Suprapubic skin (tissue), 4 donors: ENCODE data around the gene DNAH14. TPM values are rescaled to one million over a fixed set of nuclear protein-coding genes. Genes with fewer than 3 reads are reported as not detected.
"Not testable (repeated sequence)": the region's sequence is repeated elsewhere in the genome, so short reads cannot be mapped to it uniquely, and the experiment has no call there.

ENCODE experiments used
- DNase-seq, 2 donors: peaks; one replicate each; pipeline ENCODE4 v3.0.0-alpha.2; 2019; ENCODE audit warnings: low spot score in 2 of 2
- H3K27ac ChIP-seq: fragments of 200-600 bp; sonication (generic); one replicate; pipeline ENCODE4 v1.5.1; 2019
- H3K27me3 ChIP-seq: fragments of 200-600 bp; sonication (generic); one replicate; pipeline ENCODE4 v1.5.1; 2019
- H3K36me3 ChIP-seq: fragments of 200-600 bp; sonication (generic); one replicate; pipeline ENCODE4 v1.5.1; 2019
- H3K4me1 ChIP-seq: fragments of 200-600 bp; sonication (generic); one replicate; pipeline ENCODE4 v1.5.1; 2019
- H3K4me3 ChIP-seq: fragments of 200-600 bp; sonication (generic); one replicate; pipeline ENCODE4 v1.5.1; 2019; ENCODE audit warnings: mild to moderate bottlenecking
- H3K9me3 ChIP-seq: fragments of 200-600 bp; sonication (generic); one replicate; pipeline ENCODE4 v1.5.1; 2019
- EP300 ChIP-seq: sonication (generic); formaldehyde crosslinking; IDR thresholded peaks from one replicate; pipeline ENCODE4 v1.6.1; 2017; ENCODE audit warnings: antibody characterized with exemption
- POLR2A ChIP-seq, 2 donors: fragments of 450-650 bp; IDR thresholded peaks; one replicate each; pipeline ENCODE4 v1.6.1; 2017; ENCODE audit warnings: antibody characterized with exemption in 2 of 2, mild to moderate bottlenecking in 2 of 2, moderate library complexity in 2 of 2
- POLR2AphosphoS5 ChIP-seq, 3 donors: sonication (generic); formaldehyde crosslinking; IDR thresholded peaks; one replicate each; pipeline ENCODE4 v1.6.1; 2017; ENCODE audit warnings: antibody characterized with exemption in 3 of 3
- WGBS: methylation state at CpG from one replicate; pipeline ENCODE4 v1.1.5; 2018; 5-methylcytosine and 5-hydroxymethylcytosine counted together
- total RNA-seq, 4 donors: library from RNA; depleted of rRNA; stranded (reverse); fragments of >200 nt; gene quantifications; one replicate each; pipeline ENCODE4 v1.1.0, GENCODE V29; 2016
- TF ChIP-seq, protein P1 (sequence below), 2 donors: fragments of 200-600 bp in 1 of 2; fragments of 450-650 bp in 1 of 2; sonication (generic) in 1 of 2; IDR thresholded peaks; one replicate each; pipeline ENCODE4 v1.5.1; 2016 to 2019; ENCODE audit warnings: antibody characterized with exemption in 2 of 2, mild to moderate bottlenecking in 1 of 2, moderate library complexity in 1 of 2

The DNAH14 gene
- total RNA-seq, 4 donors from 2014 or later, result 4.2 to 6.2 (median 5.4) TPM

DNA sequence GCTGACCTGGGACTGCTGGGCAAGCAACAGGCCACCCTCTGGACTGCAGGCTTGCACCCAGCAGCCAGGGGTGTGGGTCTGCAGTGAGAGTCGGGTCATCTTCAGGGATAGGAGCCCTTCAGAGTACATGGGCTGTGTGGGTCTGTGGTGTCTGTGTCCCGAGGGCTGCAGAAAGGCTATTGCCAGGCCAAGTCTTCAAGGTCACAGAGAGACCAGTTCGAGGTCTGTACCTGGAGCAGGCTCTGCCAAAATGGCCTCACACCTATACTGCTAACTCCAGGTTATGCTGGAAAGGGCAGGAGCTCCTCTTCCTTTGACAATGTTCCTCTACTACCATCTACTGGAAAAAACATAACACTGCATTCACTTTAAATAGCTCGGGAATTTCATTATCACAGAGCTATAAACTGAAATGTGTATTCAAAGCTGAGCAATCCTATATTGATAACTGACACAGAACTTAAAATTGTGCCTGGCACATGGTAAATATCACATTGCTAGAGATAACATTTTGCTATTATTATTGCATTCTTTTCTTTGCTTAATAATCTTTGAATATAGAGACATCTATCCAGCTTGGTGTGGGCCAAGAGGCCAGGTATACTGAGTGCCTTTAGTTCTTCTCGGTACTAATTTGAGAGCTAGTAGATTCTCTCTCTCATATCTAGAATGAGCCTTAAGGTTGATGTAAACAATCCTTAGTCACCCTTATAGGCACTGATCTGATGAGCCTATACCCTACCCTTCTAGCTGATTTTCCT lies 6.9 kb upstream of the DNAH14 start:
- Histone ChIP-seq H3K36me3 (no peaks in the 10 kb centered on the region), H3K4me1 (no peaks in the 10 kb centered on the region), H3K27ac (no peak overlapping the region), H3K9me3 (no peaks in the 10 kb centered on the region), H3K27me3 (no peaks in the 10 kb centered on the region), H3K4me3 (no peak overlapping the region)
- 46% methylated on average over 5 of the region's 5 CpGs for WGBS
- DNase-seq, result no peak
- TF ChIP-seq POLR2AphosphoS5 (IDR thresholded peaks at IDR 0.05), result no peak
- TF ChIP-seq, protein P1, sequence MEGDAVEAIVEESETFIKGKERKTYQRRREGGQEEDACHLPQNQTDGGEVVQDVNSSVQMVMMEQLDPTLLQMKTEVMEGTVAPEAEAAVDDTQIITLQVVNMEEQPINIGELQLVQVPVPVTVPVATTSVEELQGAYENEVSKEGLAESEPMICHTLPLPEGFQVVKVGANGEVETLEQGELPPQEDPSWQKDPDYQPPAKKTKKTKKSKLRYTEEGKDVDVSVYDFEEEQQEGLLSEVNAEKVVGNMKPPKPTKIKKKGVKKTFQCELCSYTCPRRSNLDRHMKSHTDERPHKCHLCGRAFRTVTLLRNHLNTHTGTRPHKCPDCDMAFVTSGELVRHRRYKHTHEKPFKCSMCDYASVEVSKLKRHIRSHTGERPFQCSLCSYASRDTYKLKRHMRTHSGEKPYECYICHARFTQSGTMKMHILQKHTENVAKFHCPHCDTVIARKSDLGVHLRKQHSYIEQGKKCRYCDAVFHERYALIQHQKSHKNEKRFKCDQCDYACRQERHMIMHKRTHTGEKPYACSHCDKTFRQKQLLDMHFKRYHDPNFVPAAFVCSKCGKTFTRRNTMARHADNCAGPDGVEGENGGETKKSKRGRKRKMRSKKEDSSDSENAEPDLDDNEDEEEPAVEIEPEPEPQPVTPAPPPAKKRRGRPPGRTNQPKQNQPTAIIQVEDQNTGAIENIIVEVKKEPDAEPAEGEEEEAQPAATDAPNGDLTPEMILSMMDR (IDR thresholded peaks at IDR 0.05), result peak; percentile 34 to 70
- TF ChIP-seq POLR2A (IDR thresholded peaks at IDR 0.05), result no peak
- no peak for TF ChIP-seq EP300

DNA sequence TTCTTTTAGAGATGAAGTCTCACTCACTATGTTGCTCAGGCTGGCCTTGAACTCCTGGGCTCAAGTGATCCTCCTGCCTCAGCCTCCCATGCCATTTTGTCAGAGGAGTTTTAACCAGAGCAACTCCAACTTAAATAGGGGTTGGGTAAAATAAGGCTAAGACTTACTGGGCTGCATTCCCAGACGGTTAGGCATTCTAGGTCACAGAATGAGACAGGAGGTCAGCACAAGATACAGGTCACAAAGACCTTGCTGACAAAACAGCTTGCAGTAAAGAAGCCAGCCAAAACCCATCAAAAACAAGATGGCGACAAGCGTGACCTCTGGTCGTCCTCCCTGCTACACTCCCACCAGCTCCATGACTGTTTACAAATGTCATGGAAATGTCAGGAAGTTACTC lies 5.7 kb upstream of the DNAH14 start:
- Histone ChIP-seq H3K4me1 (no peaks in the 10 kb centered on the region), H3K4me3 (no peak overlapping the region), H3K36me3 (no peaks in the 10 kb centered on the region), H3K27ac (no peak overlapping the region), H3K27me3 (no peaks in the 10 kb centered on the region), H3K9me3 (no peaks in the 10 kb centered on the region)
- 73% methylated on average over 4 of the region's 4 CpGs for WGBS
- no peak for DNase-seq
- TF ChIP-seq POLR2AphosphoS5 (IDR thresholded peaks at IDR 0.05), result no peak
- TF ChIP-seq, protein P1 (IDR thresholded peaks at IDR 0.05), result no peak
- TF ChIP-seq POLR2A (IDR thresholded peaks at IDR 0.05), result no peak
- no peak for TF ChIP-seq EP300

DNA sequence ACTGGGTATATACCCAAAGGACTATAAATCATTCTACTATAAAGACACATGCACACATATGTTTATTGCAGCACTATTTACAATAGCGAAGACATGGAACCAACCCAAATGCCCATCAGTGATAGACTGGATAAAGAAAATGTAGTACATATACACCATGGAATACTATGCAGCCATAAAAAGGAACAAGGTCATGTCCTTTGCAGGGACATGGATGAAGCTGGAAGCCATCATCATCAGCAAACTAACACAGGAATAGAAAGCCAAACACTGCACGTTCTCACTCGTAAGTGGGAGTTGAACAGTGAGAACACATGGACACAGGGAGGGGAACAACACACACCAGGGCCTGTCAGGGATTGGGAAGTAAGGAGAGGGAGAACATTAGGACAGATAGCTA lies 1.8 kb upstream of the DNAH14 start:
- not testable (repeated sequence) for H3K27me3 ChIP-seq, H3K4me3 ChIP-seq, H3K27ac ChIP-seq, DNase-seq, H3K36me3 ChIP-seq, H3K9me3 ChIP-seq
- H3K4me1 ChIP-seq, result peaks cover 10% of the 10 kb centered on the region
- 78% methylated on average over 3 of the region's 3 CpGs for WGBS

DNA sequence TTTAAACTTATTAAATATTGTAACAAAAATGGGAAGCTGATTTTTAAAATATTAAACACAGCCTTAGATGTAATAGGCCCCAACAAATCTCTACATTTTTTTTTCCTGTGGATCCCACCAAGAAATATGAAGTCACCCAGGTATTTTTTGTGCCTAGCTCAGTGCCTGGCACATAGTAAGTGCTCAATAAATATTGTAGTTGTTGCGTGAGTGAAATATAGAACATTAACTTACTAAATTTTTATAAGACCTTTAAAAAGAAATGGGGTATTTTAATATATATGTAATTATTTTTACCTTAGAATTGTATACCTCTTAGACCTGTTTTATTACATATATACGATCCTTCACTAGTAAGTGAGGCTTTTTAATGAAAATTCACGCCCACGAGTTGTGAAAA lies 569 bp upstream of the DNAH14 start:
- 87% methylated on average over 4 of the region's 4 CpGs for WGBS

DNA sequence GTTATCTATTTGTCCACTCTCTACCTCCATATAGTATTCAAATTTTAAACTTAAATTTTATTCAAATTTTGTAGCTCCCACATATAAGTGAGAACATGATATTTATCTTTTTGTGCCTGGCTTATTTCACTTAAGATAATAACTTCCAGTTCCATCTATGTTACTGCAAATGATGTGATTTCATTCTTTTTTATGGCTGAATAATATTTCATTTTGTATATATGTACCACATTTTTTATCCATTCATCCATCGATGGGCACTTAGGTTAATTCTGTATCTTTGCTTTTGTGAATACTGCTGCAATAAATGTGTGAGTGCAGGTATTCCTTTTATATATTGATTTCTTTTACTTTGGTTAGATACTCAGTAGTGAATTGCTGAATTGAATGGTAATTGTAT lies 2.1 kb downstream of the DNAH14 start:
- no peak for DNase-seq
- Histone ChIP-seq H3K36me3 (no peaks in the 10 kb centered on the region), H3K4me3 (no peak overlapping the region), H3K9me3 (peaks cover 14% of the 10 kb centered on the region), H3K4me1 (peaks cover 10% of the 10 kb centered on the region), H3K27me3 (peaks cover 2% of the 10 kb centered on the region), H3K27ac (no peak overlapping the region)
- 100% methylated on average over 1 of the region's 1 CpG for WGBS
- TF ChIP-seq EP300 (no peak), POLR2A (IDR thresholded peaks at IDR 0.05) (no peak), POLR2AphosphoS5 (IDR thresholded peaks at IDR 0.05) (no peak)
- TF ChIP-seq, protein P1 (IDR thresholded peaks at IDR 0.05), result no peak

More for the DNA sequence above, 569 bp upstream of the DNAH14 start:
- Histone ChIP-seq H3K27me3 (peaks cover 2% of the 10 kb centered on the region), H3K4me3 (peak overlapping the region; percentile 69), H3K36me3 (no peaks in the 10 kb centered on the region), H3K27ac (no peak overlapping the region), H3K9me3 (peaks cover under 1% of the 10 kb centered on the region), H3K4me1 (peaks cover 10% of the 10 kb centered on the region)
- no peak for DNase-seq
- TF ChIP-seq EP300 (no peak), POLR2A (IDR thresholded peaks at IDR 0.05) (no peak), POLR2AphosphoS5 (IDR thresholded peaks at IDR 0.05) (no peak)
- TF ChIP-seq, protein P1 (IDR thresholded peaks at IDR 0.05), result no peak
